Ovary (tissue), 3 donors: ENCODE results near the gene TMEM202.

Experiments used
- EP300 ChIP-seq: sonication (generic); formaldehyde crosslinking; IDR thresholded peaks from one replicate; pipeline ENCODE4 v1.6.1; 2017; ENCODE audit warnings: antibody characterized with exemption
- TF ChIP-seq, protein P1 (sequence below), 3 donors: fragments of 450-650 bp in 2 of 3; fragments of 200-600 bp in 1 of 3; IDR thresholded peaks; one replicate each; pipeline versions ENCODE4 v1.5.1 to v1.8.0; 2016 to 2022; ENCODE audit warnings: antibody characterized with exemption in 3 of 3, mild to moderate bottlenecking in 1 of 3
- donor health status: DM: no; HTN: no; CAD: no.

GRCh38 chr15:72365844-72366243 is 32.3 kb upstream of the TMEM202 start:
- no peak for TF ChIP-seq EP300
- TF ChIP-seq, protein P1, sequence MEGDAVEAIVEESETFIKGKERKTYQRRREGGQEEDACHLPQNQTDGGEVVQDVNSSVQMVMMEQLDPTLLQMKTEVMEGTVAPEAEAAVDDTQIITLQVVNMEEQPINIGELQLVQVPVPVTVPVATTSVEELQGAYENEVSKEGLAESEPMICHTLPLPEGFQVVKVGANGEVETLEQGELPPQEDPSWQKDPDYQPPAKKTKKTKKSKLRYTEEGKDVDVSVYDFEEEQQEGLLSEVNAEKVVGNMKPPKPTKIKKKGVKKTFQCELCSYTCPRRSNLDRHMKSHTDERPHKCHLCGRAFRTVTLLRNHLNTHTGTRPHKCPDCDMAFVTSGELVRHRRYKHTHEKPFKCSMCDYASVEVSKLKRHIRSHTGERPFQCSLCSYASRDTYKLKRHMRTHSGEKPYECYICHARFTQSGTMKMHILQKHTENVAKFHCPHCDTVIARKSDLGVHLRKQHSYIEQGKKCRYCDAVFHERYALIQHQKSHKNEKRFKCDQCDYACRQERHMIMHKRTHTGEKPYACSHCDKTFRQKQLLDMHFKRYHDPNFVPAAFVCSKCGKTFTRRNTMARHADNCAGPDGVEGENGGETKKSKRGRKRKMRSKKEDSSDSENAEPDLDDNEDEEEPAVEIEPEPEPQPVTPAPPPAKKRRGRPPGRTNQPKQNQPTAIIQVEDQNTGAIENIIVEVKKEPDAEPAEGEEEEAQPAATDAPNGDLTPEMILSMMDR (IDR thresholded peaks at IDR 0.05) = no peak
